ENCODE measurements around the gene FCN2. TPM values are rescaled to one million over a fixed set of nuclear protein-coding genes. Genes with fewer than 3 reads are reported as not detected.

The FCN2 gene
- total and polyA plus RNA-seq, 8 donors, result not detected

DNA sequence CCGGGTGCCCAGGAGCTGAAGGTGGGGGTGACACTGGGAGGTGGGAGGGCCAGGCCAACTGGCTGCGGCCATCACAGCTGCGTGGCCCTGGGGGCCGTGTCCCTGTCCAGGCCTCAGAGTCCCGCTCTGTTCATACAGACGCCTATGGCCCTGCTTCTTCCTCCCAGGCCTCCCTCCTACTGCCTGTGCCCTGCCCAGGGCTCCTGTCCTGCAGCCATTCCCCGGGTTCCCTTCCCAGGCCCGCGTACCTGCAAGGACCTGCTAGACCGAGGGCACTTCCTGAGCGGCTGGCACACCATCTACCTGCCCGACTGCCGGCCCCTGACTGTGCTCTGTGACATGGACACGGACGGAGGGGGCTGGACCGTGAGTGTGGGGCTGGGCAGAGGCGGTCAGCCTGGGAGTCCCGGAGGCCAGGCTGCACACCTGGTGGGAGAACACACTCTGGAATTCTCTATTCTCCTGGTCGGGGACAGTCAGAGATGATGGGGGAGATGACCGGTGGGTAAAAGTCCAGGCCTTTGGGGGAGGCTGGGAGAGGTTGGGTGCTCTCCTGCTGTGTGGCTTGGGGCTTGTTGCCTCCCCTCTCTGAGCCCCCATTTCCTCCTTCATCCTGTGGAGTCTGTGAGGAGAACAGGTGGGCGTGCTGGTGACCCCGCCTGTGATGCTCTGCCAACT is 4.5 kb downstream of the FCN2 start:
- intact Hi-C loops (cut with DNase I), result no loop called here
- H3K27me3 ChIP-seq, result peaks cover 0 to 36% of the 10 kb centered on the region in 2 donors
- TF ChIP-seq, protein P1, sequence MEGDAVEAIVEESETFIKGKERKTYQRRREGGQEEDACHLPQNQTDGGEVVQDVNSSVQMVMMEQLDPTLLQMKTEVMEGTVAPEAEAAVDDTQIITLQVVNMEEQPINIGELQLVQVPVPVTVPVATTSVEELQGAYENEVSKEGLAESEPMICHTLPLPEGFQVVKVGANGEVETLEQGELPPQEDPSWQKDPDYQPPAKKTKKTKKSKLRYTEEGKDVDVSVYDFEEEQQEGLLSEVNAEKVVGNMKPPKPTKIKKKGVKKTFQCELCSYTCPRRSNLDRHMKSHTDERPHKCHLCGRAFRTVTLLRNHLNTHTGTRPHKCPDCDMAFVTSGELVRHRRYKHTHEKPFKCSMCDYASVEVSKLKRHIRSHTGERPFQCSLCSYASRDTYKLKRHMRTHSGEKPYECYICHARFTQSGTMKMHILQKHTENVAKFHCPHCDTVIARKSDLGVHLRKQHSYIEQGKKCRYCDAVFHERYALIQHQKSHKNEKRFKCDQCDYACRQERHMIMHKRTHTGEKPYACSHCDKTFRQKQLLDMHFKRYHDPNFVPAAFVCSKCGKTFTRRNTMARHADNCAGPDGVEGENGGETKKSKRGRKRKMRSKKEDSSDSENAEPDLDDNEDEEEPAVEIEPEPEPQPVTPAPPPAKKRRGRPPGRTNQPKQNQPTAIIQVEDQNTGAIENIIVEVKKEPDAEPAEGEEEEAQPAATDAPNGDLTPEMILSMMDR (IDR thresholded peaks at IDR 0.05), result no peak
- H3K36me3 ChIP-seq, result no peaks in the 10 kb centered on the region
- DNase-seq (no peak), ATAC-seq (no peak)
- H3K9me3 ChIP-seq, result no peaks in the 10 kb centered on the region
- H3K4me1 ChIP-seq, result no peaks in the 10 kb centered on the region
- no peak overlapping the region for H3K27ac ChIP-seq
- H3K4me3 ChIP-seq, result no peak overlapping the region

DNA sequence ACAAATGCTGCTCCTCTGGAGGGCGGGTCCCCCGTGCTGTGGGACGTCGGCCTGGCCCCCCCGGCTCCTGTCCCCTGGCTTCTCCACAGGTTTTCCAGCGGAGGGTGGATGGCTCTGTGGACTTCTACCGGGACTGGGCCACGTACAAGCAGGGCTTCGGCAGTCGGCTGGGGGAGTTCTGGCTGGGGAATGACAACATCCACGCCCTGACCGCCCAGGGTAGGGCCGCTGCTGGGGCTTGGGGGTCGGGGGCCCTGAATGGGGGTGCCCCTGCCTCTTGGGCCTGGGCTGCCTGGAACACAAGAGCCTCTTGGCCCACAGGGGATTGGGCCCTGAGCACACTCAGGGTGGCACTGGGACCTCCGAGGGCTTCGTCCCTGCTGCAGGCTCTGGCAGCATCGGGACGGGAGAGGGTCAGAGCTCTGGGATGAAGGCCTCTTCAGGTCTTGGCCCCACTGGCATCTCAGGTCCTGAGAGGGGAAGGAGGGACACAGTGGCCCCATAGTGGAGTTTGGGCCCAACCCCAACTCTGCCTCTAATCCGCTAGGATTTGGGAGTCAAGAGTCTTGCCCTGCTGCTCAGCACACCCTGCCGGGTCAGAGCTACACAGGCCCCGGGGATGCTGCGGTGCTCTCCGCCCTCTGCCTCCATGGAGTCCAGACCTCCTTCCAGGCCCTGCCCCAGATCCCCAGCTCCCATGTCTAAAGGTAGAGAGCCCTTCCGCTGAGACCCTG is 5.2 kb downstream of the FCN2 start:
- Histone ChIP-seq H3K27ac (no peak overlapping the region), H3K9me3 (no peaks in the 10 kb centered on the region), H3K27me3 (peaks cover 0 to 32% of the 10 kb centered on the region in 2 donors), H3K36me3 (no peaks in the 10 kb centered on the region), H3K4me3 (no peak overlapping the region), H3K4me1 (no peaks in the 10 kb centered on the region)
- intact Hi-C loops (cut with DNase I), result no loop called here
- peak in 1 of 4 donors; percentile 55 for DNase-seq
- no peak for ATAC-seq
- TF ChIP-seq, protein P1 (IDR thresholded peaks at IDR 0.05), result no peak

DNA sequence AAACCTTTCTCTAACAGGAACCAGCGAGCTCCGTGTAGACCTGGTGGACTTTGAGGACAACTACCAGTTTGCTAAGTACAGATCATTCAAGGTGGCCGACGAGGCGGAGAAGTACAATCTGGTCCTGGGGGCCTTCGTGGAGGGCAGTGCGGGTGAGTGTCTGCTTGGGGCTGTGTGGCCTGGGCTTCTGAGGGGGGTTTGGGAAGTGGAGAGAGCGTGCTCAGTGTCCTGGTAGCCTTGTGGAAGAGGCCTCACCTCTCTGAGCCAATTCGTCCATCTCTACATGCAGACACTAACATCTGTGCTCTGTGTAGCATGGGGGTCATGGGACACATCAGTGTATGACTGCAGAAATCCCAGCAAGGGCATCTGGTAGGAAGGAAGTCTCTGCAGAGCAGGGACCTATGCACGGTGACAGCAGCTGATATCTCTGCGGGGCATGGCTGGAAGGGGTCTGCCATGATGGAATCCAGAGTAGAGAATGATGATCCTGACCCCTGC is 5.9 kb downstream of the FCN2 start:
- ATAC-seq (no peak), DNase-seq (peak in 1 of 4 donors; percentile 53)
- Histone ChIP-seq H3K36me3 (no peaks in the 10 kb centered on the region), H3K4me3 (no peak overlapping the region), H3K9me3 (no peaks in the 10 kb centered on the region), H3K4me1 (peaks cover 0 to 4% of the 10 kb centered on the region in 2 donors), H3K27ac (no peak overlapping the region), H3K27me3 (peaks cover 0 to 27% of the 10 kb centered on the region in 2 donors)
- intact Hi-C loops (cut with DNase I), result no loop called here
- TF ChIP-seq, protein P1 (IDR thresholded peaks at IDR 0.05), result no peak

DNA sequence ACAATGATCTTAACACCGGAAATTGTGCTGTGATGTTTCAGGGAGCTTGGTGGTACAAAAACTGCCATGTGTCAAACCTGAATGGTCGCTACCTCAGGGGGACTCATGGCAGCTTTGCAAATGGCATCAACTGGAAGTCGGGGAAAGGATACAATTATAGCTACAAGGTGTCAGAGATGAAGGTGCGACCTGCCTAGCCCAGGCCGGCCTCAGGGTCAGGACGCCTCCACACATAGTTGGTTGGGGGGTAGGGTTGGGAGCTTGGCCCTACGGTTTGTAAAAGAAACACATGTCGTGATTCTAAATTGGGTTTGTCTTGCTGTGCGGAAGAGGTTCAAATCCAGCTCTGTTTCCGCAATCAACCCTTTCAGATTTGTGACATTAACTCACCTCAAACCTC is 6.6 kb downstream of the FCN2 start:
- TF ChIP-seq, protein P1 (IDR thresholded peaks at IDR 0.05), result no peak
- no peak overlapping the region for H3K27ac ChIP-seq
- H3K27me3 ChIP-seq, result peaks cover 0 to 23% of the 10 kb centered on the region in 2 donors
- H3K4me3 ChIP-seq, result no peak overlapping the region
- DNase-seq (no peak), ATAC-seq (no peak)
- H3K4me1 ChIP-seq, result peaks cover 0 to 7% of the 10 kb centered on the region in 2 donors
- H3K9me3 ChIP-seq, result no peaks in the 10 kb centered on the region
- H3K36me3 ChIP-seq, result no peaks in the 10 kb centered on the region
- intact Hi-C loops (cut with DNase I), result no loop called here

All from left lung (tissue), 10 donors.